Measurements from ENCODE around the gene PNLIPRP2. TPM values are rescaled to one million over a fixed set of nuclear protein-coding genes. Genes with fewer than 3 reads are reported as not detected.

The PNLIPRP2 gene
- total and polyA plus RNA-seq, 2 of the 4 experiments (the other 2 are of a cell fraction): not detected

DNA sequence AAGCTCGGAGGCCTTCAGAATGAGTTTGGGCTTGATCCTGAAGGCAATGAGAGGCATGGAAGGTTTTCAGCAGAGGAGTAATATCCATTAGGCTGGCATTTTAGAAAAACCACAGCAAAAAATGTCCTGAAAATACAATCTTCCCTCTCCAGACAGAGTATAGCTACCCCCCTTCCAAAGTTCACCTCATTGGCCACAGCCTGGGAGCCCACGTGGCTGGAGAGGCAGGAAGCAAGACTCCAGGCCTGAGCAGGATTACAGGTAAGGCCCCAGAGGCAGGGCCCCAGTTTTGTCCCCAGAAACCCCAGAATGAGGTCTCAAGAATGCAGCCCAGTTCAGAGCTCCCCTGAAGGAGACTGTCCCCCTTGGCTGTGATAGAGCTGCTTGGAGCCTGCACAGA, 24.7 kb upstream of the PNLIPRP2 start:
- Histone ChIP-seq H3K56ac (ENCODE audit: extremely low read depth, insufficient read depth, low read length) (no peak overlapping the region), H3K9me3 (ENCODE audit: control insufficient read depth, insufficient read depth, low read length) (no peaks in the 10 kb centered on the region), H3K9me1 (ENCODE audit: insufficient read depth, low read length) (no peaks in the 10 kb centered on the region), H2AK9ac (replicated peaks; ENCODE audit: low read depth, low read length, poor library complexity) (no peak overlapping the region), H3K4me2 (ENCODE audit: low read depth, low read length) (no peak overlapping the region), H3K27me3 (ENCODE audit: control insufficient read depth, insufficient read depth, low read length) (no peaks in the 10 kb centered on the region), H4K20me1 (ENCODE audit: insufficient read depth, low read length) (no peaks in the 10 kb centered on the region), H3K4ac (ENCODE audit: low read depth, low read length) (no peak overlapping the region), H3K36me3 (ENCODE audit: control insufficient read depth, insufficient read depth, low read length) (no peaks in the 10 kb centered on the region), H3K27ac (ENCODE audit: insufficient read depth, low read length) (no peak overlapping the region), H3K79me1 (ENCODE audit: low read depth in 1 of 2, low read length in 2 of 2) (no peaks in the 10 kb centered on the region), H4K5ac (ENCODE audit: low read depth, low read length) (no peak overlapping the region), H4K91ac (ENCODE audit: insufficient read depth, low read depth, low read length) (no peak overlapping the region), H3K4me1 (ENCODE audit: control insufficient read depth, insufficient read depth, low read length) (no peaks in the 10 kb centered on the region), H2AFZ (replicated peaks; ENCODE audit: low read length, poor library complexity) (no peak overlapping the region), H3K4me3 (ENCODE audit: insufficient read depth, low read depth, low read length) (no peak overlapping the region), H3K23ac (ENCODE audit: low read depth, low read length) (no peak overlapping the region), H3K14ac (replicated peaks; ENCODE audit: low read depth, low read length) (no peak overlapping the region), H2AK5ac (ENCODE audit: low read depth, low read length) (no peak overlapping the region), H2BK20ac (ENCODE audit: low read depth, low read length) (no peak overlapping the region), H2BK15ac (ENCODE audit: low read depth, low read length) (no peak overlapping the region), H3K9ac (ENCODE audit: low read depth, low read length) (no peak overlapping the region), H2BK5ac (ENCODE audit: low read depth, low read length, poor library complexity, severe bottlenecking) (no peak overlapping the region), H3K18ac (ENCODE audit: low read depth, low read length) (no peak overlapping the region), H2BK120ac (ENCODE audit: low read depth, low read length) (no peak overlapping the region), H4K8ac (ENCODE audit: low read depth in 2 of 2, low read length in 2 of 2) (no peak overlapping the region)
- no TSS peak for BruUV-seq (replicated peaks)
- intact Hi-C loops (cut with micrococcal nuclease): no loop called here
- ChIA-PET CTCF (no interaction called here), POLR2A (ENCODE audit: unreplicated experiment) (no interaction called here)
- no peak for TF ChIP-seq MXI1 (IDR thresholded peaks at IDR 0.05; ENCODE audit: borderline replicate concordance, low read depth, low read length)
- TF ChIP-seq SMC3 (IDR thresholded peaks at IDR 0.05; ENCODE audit: low read depth, low read length): no peak
- in situ Hi-C loops (cut with MboI; ENCODE audit: low sequenced_read_pairs): no loop called here
- no peak for DNase-seq
- no peak for ATAC-seq (ENCODE audit: low read depth)
- WGBS, 2 experiments (ENCODE audit: extremely low coverage in 2 of 2, insufficient read length in 1 of 2): no CpG with 5 or more reads among the region's 2 CpGs
- dilution Hi-C loops (cut with HindIII; ENCODE audit: low sequenced_read_pairs, unreplicated experiment): no loop called here

Data from IMR-90 (cell line).